ENCODE data around the gene CST6.

GRCh38 chr11:66035653-66036333 is 24.0 kb downstream of the CST6 start:
- TF ChIP-seq GATA2 (IDR thresholded peaks at IDR 0.05; ENCODE audit: low read depth, low read length) (no peak), GATA3 (IDR thresholded peaks at IDR 0.05; ENCODE audit: low read depth, low read length) (no peak)
